Measurements from ENCODE around the gene CEP128.

DNA sequence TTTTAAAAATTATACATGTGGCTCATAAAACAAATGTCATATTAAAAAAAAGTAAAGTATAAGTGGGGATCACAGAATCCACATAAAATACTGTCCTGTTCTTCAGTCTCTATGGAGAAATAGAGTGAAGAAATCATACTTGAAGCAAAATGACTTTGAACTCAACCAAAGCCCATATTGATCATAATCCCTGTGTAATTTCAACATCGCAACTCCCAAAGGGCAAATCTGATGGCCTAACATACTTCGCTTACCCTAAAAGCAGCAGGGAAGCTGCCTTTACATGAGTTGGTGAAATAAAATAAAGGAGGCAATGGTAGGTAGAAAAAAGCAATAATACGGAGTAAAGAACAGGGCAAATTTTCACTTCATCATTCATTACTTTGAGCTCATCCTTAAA is 101.8 kb downstream of the CEP128 start:
- no peak for TF ChIP-seq EP300 (IDR thresholded peaks at IDR 0.05)
- no peak for TF ChIP-seq POLR2AphosphoS5 (IDR thresholded peaks at IDR 0.05)
- TF ChIP-seq, protein P1, sequence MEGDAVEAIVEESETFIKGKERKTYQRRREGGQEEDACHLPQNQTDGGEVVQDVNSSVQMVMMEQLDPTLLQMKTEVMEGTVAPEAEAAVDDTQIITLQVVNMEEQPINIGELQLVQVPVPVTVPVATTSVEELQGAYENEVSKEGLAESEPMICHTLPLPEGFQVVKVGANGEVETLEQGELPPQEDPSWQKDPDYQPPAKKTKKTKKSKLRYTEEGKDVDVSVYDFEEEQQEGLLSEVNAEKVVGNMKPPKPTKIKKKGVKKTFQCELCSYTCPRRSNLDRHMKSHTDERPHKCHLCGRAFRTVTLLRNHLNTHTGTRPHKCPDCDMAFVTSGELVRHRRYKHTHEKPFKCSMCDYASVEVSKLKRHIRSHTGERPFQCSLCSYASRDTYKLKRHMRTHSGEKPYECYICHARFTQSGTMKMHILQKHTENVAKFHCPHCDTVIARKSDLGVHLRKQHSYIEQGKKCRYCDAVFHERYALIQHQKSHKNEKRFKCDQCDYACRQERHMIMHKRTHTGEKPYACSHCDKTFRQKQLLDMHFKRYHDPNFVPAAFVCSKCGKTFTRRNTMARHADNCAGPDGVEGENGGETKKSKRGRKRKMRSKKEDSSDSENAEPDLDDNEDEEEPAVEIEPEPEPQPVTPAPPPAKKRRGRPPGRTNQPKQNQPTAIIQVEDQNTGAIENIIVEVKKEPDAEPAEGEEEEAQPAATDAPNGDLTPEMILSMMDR (IDR thresholded peaks at IDR 0.05), result no peak

Data from stomach (tissue), 4 donors.